CD8-positive, alpha-beta memory T cell (primary cell): ENCODE measurements around the gene ME3. TPM values are rescaled to one million over a fixed set of nuclear protein-coding genes. Genes with fewer than 3 reads are reported as not detected.

Source experiments
- CTCF ChIA-PET: fragments of 350-600 bp; sonication (Branson Sonifier 250); formaldehyde crosslinking; loops from one replicate; lab custom pipeline; 2021; ENCODE audit warnings: antibody characterized with exemption; lab: Charles Lee
- POLR2A ChIA-PET: fragments of 350-600 bp; sonication (Branson Sonifier 250); formaldehyde crosslinking; loops from one replicate; lab custom pipeline; 2021; ENCODE audit warnings: antibody characterized with exemption; lab: Charles Lee
- DNase-seq, 5 donors: peaks; one replicate each; pipeline versions ENCODE4 v3.0.0 to v3.0.0-alpha.2; 2020 to 2022; ENCODE audit warnings: mixed read lengths in 1 of 5
- H3K27ac ChIP-seq: one replicate; pipeline ENCODE4 v1.7.0; 2013; ENCODE audit warnings: low read depth, mild to moderate bottlenecking, low read length, moderate library complexity
- H3K27me3 ChIP-seq: 2 replicates; pipeline ENCODE4 v1.7.0; 2013; ENCODE audit warnings: low read length, mild to moderate bottlenecking; ENCODE audit not compliant: insufficient read depth, poor library complexity, severe bottlenecking
- H3K36me3 ChIP-seq: 2 replicates; pipeline ENCODE4 v1.7.0; 2013; ENCODE audit warnings: mild to moderate bottlenecking, low read length, moderate library complexity; ENCODE audit not compliant: insufficient read depth
- H3K4me1 ChIP-seq: 2 replicates; pipeline ENCODE4 v1.7.0; 2013; ENCODE audit warnings: mild to moderate bottlenecking, low read length, moderate library complexity; ENCODE audit not compliant: insufficient read depth
- H3K4me3 ChIP-seq: 2 replicates; pipeline ENCODE4 v1.7.0; 2013; ENCODE audit warnings: mild to moderate bottlenecking, low read length
- H3K9me3 ChIP-seq: 2 replicates; pipeline ENCODE4 v1.7.0; 2013; ENCODE audit warnings: mild to moderate bottlenecking, low read length
- H3K27ac Mint-ChIP-seq, 8 donors: one replicate each; pipeline ENCODE4 v1.8.0; 2020 to 2021; ENCODE audit warnings: mixed read lengths in 8 of 8, mild to moderate bottlenecking in 6 of 8, inconsistent platforms in 3 of 8, moderate library complexity in 3 of 8
- H3K27me3 Mint-ChIP-seq, 2 donors: one replicate each; pipeline ENCODE4 v1.8.0; 2020 to 2021; ENCODE audit warnings: mixed read lengths in 2 of 2, mild to moderate bottlenecking in 1 of 2, moderate library complexity in 1 of 2
- H3K36me3 Mint-ChIP-seq, 3 donors: one replicate each; pipeline ENCODE4 v1.8.0; 2020 to 2021; ENCODE audit warnings: mixed read lengths in 3 of 3, inconsistent platforms in 1 of 3, mild to moderate bottlenecking in 1 of 3
- H3K4me1 Mint-ChIP-seq, 3 donors: one replicate each; pipeline ENCODE4 v1.8.0; 2020 to 2021; ENCODE audit warnings: mixed read lengths in 3 of 3, inconsistent platforms in 1 of 3, mild to moderate bottlenecking in 1 of 3
- H3K4me3 Mint-ChIP-seq, 7 donors: one replicate each; pipeline ENCODE4 v1.8.0; 2020 to 2021; ENCODE audit warnings: mixed read lengths in 7 of 7, mild to moderate bottlenecking in 6 of 7, moderate library complexity in 4 of 7, inconsistent platforms in 2 of 7
- H3K9me3 Mint-ChIP-seq, 5 donors: one replicate each; pipeline ENCODE4 v1.8.0; 2020 to 2022; ENCODE audit warnings: mixed read lengths in 5 of 5, mild to moderate bottlenecking in 3 of 5, moderate library complexity in 2 of 5, inconsistent platforms in 1 of 5
- polyA plus RNA-seq: library from polyadenylated mRNA; unstranded; fragments of 300-500 nt; fragmentation: Illumina TruSeq; gene quantifications from one replicate; pipeline ENCODE4 v1.2.3, GENCODE V29; 2021
- total RNA-seq, 2 experiments: library from RNA; stranded (reverse); gene quantifications; one replicate each; pipeline ENCODE4 v1.2.3, GENCODE V29; 2021

The ME3 gene
- total and polyA plus RNA-seq, 3 experiments from 2014 or later: 1.0 to 1.3 TPM; not detected in 1

- Histone ChIP-seq H3K36me3 (no peaks in the 10 kb centered on the region), H3K4me3 (no peak overlapping the region), H3K9me3 (no peaks in the 10 kb centered on the region), H3K27ac (no peak overlapping the region), H3K27me3 (no peaks in the 10 kb centered on the region), H3K4me1 (no peaks in the 10 kb centered on the region)
- DNase-seq: no peak
- Mint-ChIP-seq H3K27me3 (no peaks in the 10 kb centered on the region), H3K9me3 (no peaks in the 10 kb centered on the region), H3K27ac (no peak overlapping the region), H3K4me1 (no peaks in the 10 kb centered on the region), H3K4me3 (no peak overlapping the region), H3K36me3 (peaks cover 0 to 3% (median 0%) of the 10 kb centered on the region in 3 donors)
- ChIA-PET POLR2A (no interaction called here), CTCF (no interaction called here)
These were observed 277.3 kb downstream of the ME3 start for GRCh38 chr11:86395061-86395551.

Other genes with a start within 250 kb of the ME3 start
- 1 to 10 TPM; 4.0 to 4.9 TPM for gene PRSS23, start 127.9 kb upstream of the ME3 start, total RNA-seq
- 13.3 TPM for gene PRSS23, start 127.9 kb upstream of the ME3 start, polyA plus RNA-seq